Measurements from ENCODE around the gene BCL2L1.
A peak's percentile ranks its signal among the peaks of the same experiment; 100 is the strongest.
"Not testable (repeated sequence)": the region's sequence is repeated elsewhere in the genome, so short reads cannot be mapped to it uniquely, and the experiment has no call there.

The BCL2L1 gene

DNA sequence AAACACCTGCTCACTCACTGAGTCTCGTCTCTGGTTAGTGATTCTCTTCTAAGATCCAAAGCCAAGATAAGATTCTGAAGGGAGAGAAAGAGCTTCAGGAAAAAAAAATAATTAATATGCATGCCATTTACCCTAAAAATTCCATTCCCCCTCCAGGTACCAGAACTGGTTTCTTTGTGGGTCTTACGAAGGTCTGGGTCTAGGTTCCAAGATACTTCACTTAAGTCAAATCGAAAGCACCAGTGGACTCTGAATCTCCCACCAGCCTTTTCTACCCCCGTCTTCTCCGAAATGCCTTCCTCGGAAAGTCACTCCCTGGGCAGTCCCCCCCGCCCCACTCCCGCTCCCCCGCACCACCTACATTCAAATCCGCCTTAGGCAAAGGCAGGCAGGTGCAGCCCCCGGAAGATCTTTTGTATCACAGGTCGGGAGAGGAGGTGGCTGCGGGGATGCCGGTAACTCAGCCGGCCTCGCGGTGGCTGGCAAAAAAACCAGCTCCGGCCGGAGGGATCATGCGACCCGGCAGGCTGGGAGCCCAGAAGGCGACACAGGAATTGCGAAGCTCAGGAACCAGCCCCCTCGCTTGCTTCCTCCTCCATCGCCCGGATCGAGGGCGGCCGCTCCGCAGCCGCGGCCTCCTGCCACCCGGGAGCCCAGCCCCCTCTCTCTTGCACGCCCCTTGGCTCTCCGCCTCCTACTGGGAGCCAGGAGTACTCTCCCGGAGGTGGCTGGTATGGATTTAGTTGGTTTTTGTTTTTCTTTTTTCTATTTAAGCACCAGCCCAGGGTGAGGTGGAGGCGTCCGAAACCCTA lies at the start of gene BCL2L1:
TSS of gene BCL2L1 (minus strand) at position 612 of the 812 bp plus-strand sequence. CDS start 650 bp downstream, outside the sequence.
- peak; percentile 84 for DNase-seq

DNA sequence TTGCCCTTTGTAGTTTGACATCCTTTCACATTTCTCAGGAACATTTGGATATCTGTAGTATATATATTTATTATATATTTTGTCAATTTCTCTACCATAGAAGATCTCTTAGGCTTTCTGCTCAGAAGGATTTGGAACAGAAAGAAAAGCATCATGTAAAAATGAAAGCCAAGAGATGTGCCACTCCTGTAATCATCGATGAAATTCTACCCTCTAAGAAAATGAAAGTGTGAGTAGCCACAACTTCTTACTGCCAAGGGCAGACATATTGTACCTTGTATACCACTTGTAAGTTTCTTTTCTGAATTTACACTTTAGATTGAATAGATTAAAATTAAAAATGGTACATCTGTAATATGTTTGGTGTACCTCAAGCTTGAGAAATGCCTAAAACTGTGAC lies 47.6 kb upstream of the BCL2L1 start:
- DNase-seq, result no peak

- no peak for DNase-seq
These were observed 47.0 kb upstream of the BCL2L1 start for GRCh38 chr20:31769681-31770080.

DNA sequence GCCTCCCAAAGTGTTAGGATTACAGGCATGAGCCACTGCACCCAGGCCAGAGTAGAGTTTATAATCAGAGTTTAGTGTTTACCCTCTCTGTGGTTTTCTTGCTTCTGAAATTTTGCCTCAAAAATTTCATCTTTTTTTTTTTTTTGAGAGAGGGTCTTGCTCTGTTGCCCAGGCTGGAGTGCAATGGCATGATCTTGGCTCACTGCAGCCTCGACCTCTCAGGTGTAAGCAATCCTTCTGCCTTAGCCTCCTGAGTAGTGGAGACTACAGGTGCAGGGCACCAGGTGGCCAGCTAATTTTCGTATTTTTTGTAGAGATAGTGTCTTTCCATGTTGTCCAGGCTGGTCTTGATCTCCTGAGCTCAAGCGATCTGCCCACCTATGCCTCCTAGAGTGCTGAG lies 45.1 kb upstream of the BCL2L1 start:
- no peak for DNase-seq

DNA sequence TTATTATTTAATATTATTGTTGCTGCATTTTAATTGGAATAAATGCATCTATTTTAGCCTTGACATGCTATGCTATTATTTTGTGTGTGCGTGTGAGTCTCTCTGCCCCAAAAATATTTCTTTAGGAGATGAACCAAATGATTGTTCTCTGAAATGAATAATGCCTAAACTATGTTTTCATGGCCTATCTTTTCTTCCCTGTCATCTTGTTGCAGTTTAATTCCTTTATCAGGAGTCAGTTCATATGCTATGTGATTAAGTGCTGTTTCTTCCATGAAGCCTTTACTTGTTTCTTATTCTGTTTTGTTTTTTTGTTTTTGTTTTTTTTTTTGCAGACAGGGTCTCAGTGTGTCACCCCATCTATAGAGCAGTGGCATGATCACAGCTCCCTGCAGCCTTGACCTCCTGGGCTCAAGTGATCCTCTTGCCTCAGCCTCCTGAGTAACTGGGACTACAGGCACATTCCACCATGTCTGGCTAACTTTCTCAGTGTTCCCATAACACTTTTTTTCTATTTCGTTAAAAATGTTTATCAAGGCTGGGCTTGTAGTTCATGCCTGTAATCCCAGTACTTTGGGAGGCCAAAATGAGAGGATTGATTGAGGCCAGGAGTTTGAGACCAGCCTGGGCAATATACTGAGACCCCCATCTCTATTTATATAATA lies 42.1 kb upstream of the BCL2L1 start:
- no peak for DNase-seq

- DNase-seq, result no peak
These were observed 38.0 kb upstream of the BCL2L1 start for GRCh38 chr20:31760519-31761240.

GRCh38 chr20:31759836-31760518 lies 37.3 kb upstream of the BCL2L1 start:
- no peak for DNase-seq

GRCh38 chr20:31758991-31759390 lies 36.3 kb upstream of the BCL2L1 start:
- no peak for DNase-seq

- DNase-seq, result no peak
These were observed 35.9 kb upstream of the BCL2L1 start for GRCh38 chr20:31758521-31758920.

GRCh38 chr20:31757254-31757653 lies 34.6 kb upstream of the BCL2L1 start:
- DNase-seq, result no peak

DNA sequence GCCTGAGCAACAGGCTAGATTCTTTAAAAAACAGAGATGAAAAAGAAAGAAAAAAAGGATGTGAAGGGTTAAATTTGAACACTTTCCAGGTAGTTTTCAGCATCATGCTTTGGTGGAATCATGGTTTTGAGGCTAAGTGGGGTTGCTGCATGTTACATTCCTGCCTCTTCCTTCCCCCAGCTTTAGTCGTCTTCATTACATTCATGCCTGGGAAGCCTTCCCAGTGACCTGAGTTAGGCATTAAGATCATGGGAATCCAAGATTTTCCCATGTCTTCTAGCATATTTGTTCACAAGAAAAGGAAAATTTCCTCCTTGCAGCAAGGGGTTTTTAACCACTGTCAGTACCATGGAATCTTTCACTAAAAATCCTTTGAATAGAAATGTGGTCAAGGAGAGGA lies 28.5 kb upstream of the BCL2L1 start:
- DNase-seq, result no peak

DNA sequence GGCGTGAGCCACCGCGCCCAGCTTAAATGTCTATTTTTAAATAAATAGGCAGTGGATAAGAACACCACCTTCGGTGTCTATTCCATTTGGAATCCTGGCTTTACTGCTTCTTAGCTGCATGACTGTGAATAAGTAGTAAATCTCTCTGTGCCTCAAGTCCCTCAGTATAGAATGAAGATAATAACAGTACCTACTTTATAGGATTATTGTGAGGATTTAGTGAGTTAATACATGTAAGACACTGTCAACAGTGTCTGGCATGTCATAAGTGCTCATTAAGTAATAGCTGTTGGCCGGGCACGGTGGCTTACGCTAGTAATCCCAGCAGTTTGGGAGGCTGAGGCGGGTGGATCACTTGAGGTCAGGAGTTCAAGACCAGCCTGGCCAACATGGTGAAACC lies 26.6 kb upstream of the BCL2L1 start:
- DNase-seq, result no peak

- DNase-seq, result no peak
These were observed 25.0 kb upstream of the BCL2L1 start for GRCh38 chr20:31747640-31748039.

DNA sequence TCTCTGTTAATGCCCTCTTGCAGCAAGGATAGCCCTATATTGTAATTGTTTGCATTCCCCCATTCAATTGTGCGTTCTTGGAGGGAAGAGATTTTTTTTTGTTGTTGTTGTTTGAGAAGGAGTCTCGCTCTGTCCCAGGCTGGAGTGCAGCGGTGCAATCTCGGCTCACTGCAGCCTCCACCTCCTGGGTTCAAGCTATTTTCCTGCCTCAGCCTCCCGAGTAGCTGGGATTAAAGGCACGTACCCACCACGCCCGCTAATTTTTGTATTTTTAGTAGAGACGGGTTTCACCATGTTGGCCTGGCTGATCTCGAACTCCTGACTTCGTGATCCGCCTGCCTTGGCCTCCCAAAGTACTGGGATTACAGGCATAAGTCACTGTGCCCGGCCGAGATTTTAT lies 24.4 kb upstream of the BCL2L1 start:
- not testable (repeated sequence) for DNase-seq

- DNase-seq, result no peak
These were observed 23.6 kb upstream of the BCL2L1 start for GRCh38 chr20:31746068-31746878.

GRCh38 chr20:31740656-31741323 lies 18.1 kb upstream of the BCL2L1 start:
- no peak for DNase-seq

- no peak for DNase-seq
These were observed 17.5 kb upstream of the BCL2L1 start for GRCh38 chr20:31740208-31740607.

DNA sequence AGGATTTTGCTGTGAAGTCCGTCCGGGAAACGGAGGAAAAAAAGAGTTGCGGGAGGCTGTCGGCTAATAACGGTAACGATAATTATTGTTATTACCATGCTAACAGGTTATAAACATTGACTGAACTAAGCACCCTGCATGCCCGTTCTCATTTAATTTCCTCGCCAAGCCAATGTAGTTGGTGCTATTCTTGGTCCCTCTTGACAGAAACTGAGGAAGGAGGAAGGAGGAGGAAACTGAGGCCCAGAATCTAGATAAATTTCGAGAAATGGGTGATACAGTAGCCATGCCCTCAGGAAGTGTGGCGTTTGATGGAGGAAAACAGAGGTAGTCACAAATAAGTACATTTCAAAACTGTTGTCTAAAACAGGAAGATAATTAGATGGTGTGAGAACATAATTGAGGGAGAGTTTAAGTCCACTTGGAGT lies 16.9 kb upstream of the BCL2L1 start:
- DNase-seq, result no peak

DNA sequence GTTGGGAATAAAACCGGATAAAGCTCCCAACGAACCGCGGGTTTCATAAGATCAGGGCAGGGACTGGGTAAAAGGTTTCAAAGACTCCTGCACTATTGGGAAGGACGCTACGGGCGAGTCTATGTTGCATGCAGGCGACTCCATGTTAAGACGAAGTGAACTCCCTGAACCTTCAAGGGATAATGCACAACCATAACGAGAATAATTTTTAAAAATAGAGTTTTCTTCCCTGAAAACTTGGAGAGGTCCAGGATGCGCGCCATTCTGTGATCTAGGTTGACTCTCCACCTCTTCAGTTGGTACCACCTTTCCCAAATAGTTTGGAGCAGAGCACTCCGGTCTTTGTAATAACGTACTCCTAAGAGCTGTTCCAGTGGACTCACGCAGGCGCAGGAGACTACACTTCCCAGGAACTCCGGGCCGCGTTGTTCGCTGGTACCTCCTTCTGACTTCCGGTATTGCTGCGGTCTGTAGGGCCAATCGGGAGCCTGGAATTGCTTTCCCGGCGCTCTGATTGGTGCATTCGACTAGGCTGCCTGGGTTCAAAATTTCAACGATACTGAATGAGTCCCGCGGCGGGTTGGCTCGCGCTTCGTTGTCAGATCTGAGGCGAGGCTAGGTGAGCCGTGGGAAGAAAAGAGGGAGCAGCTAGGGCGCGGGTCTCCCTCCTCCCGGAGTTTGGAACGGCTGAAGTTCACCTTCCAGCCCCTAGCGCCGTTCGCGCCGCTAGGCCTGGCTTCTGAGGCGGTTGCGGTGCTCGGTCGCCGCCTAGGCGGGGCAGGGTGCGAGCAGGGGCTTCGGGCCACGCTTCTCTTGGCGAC lies 16.3 kb upstream of the BCL2L1 start, which contains the start of gene TPX2:
TSS of gene TPX2 (plus strand) at position 562 of the 821 bp plus-strand sequence. CDS start 18,187 bp downstream, outside the sequence.
- peak; percentile 99 for DNase-seq

- no peak for DNase-seq
These were observed 8.7 kb upstream of the BCL2L1 start for GRCh38 chr20:31731321-31731717.

Measured in NCI-H1105 (cell line).